Smooth muscle cell (in vitro differentiated cells): ENCODE data around the gene AKAP8. TPM values are rescaled to one million over a fixed set of nuclear protein-coding genes. Genes with fewer than 3 reads are reported as not detected.
"Not testable (repeated sequence)": the region's sequence is repeated elsewhere in the genome, so short reads cannot be mapped to it uniquely, and the experiment has no call there.

Experiments
- DNase-seq: peaks from one replicate; lab custom pipeline; 2025; ENCODE audit not compliant: unreplicated experiment; lab: John Stamatoyannopoulos, UW
- H2AFZ ChIP-seq: fragments of 200-600 bp; sonication (generic); 2 replicates; pipeline ENCODE4 v1.6.0; 2016; ENCODE audit warnings: antibody characterized with exemption, low read depth, mild to moderate bottlenecking
- H3F3A ChIP-seq: fragments of 200-600 bp; sonication (generic); 2 replicates; pipeline ENCODE4 v1.6.0; 2017; ENCODE audit warnings: antibody characterized with exemption, low read depth
- H3K27ac ChIP-seq: fragments of 200-600 bp; sonication (generic); 2 replicates; pipeline ENCODE4 v1.5.1; 2016; ENCODE audit warnings: low read depth, mild to moderate bottlenecking
- H3K27me3 ChIP-seq: fragments of 200-600 bp; sonication (generic); 2 replicates; pipeline ENCODE4 v1.6.1; 2016; ENCODE audit warnings: low read depth, mild to moderate bottlenecking
- H3K36me3 ChIP-seq: fragments of 200-600 bp; sonication (generic); 2 replicates; pipeline ENCODE4 v1.5.1; 2016; ENCODE audit warnings: low read depth
- H3K4me1 ChIP-seq: fragments of 200-600 bp; sonication (generic); 2 replicates; pipeline ENCODE4 v1.5.1; 2016; ENCODE audit warnings: low read depth
- H3K4me2 ChIP-seq: fragments of 200-600 bp; sonication (generic); 2 replicates; pipeline ENCODE4 v1.6.0; 2016; ENCODE audit warnings: mild to moderate bottlenecking
- H3K4me3 ChIP-seq: fragments of 200-600 bp; sonication (generic); 2 replicates; pipeline ENCODE4 v1.5.1; 2016; ENCODE audit warnings: mild to moderate bottlenecking
- H3K79me2 ChIP-seq: fragments of 200-600 bp; sonication (generic); 2 replicates; pipeline ENCODE4 v1.6.0; 2016; ENCODE audit warnings: low read depth, mild to moderate bottlenecking
- H3K9ac ChIP-seq: fragments of 200-600 bp; sonication (generic); 2 replicates; pipeline ENCODE4 v1.6.0; 2016; ENCODE audit warnings: low read depth
- H3K9me3 ChIP-seq: fragments of 200-600 bp; sonication (generic); replicated peaks from 2 replicates; pipeline ENCODE4 v1.5.1; 2016; ENCODE audit warnings: low read depth
- H4K20me1 ChIP-seq: fragments of 200-600 bp; sonication (generic); 2 replicates; pipeline ENCODE4 v1.6.0; 2016; ENCODE audit warnings: low read depth
- CTCF ChIP-seq: fragments of 200-600 bp; sonication (generic); IDR thresholded peaks from 2 replicates; pipeline ENCODE4 v1.5.1; 2017; ENCODE audit warnings: borderline replicate concordance, mild to moderate bottlenecking, antibody characterized with exemption; ENCODE audit not compliant: insufficient read depth, poor library complexity, severe bottlenecking
- WGBS: methylation state at CpG from one replicate; pipeline ENCODE4 v1.1.7; 2016; ENCODE audit warnings: low lambda C conversion rate; 5-methylcytosine and 5-hydroxymethylcytosine counted together
- polyA plus RNA-seq: library from polyadenylated mRNA; unstranded; fragments of >200 nt; fragmentation: Nextera tagmentation; extraction: Ambion mirVana; gene quantifications from 2 replicates; pipeline ENCODE4 v1.2.1, GENCODE V29; 2016
- total RNA-seq: library from RNA; depleted of rRNA; stranded (reverse); fragments of >200 nt; gene quantifications from 2 replicates; pipeline ENCODE4 v1.2.3, GENCODE V29; 2014

AKAP8 gene
- total and polyA plus RNA-seq, 2 experiments from 2014 or later: 12.0 to 19.1 TPM

- Histone ChIP-seq H3K4me3 (no peak overlapping the region), H3K79me2 (no peaks in the 10 kb centered on the region), H4K20me1 (peaks cover 15% of the 10 kb centered on the region), H2AFZ (no peak overlapping the region), H3K9me3 (no peaks in the 10 kb centered on the region), H3K9ac (no peak overlapping the region), H3F3A (peaks cover 13% of the 10 kb centered on the region), H3K4me1 (no peaks in the 10 kb centered on the region), H3K27ac (no peak overlapping the region), H3K4me2 (no peak overlapping the region), H3K27me3 (no peaks in the 10 kb centered on the region), H3K36me3 (no peaks in the 10 kb centered on the region)
- DNase-seq: no peak
- 95% methylated on average over 27 of the region's 27 CpGs for WGBS
- no peak for TF ChIP-seq CTCF
Measured at GRCh38 chr19:15354566-15355296, 24.9 kb downstream of the AKAP8 start.

- no peak overlapping the region for H3K9ac ChIP-seq
- no peaks in the 10 kb centered on the region for H3K36me3 ChIP-seq
- no peaks in the 10 kb centered on the region for H3K9me3 ChIP-seq
- no peak for TF ChIP-seq CTCF
- H3K27me3 ChIP-seq: no peaks in the 10 kb centered on the region
- no peak overlapping the region for H3K4me3 ChIP-seq
- H3K27ac ChIP-seq: no peak overlapping the region
- no peaks in the 10 kb centered on the region for H3K4me1 ChIP-seq
- peaks cover 6% of the 10 kb centered on the region for H4K20me1 ChIP-seq
- H3K79me2 ChIP-seq: no peaks in the 10 kb centered on the region
- no peak overlapping the region for H2AFZ ChIP-seq
- 92% methylated on average over 4 of the region's 4 CpGs for WGBS
- no peak overlapping the region for H3K4me2 ChIP-seq
- DNase-seq: no peak
- H3F3A ChIP-seq: peaks cover 10% of the 10 kb centered on the region
Measured at GRCh38 chr19:15353908-15354307, 25.7 kb downstream of the AKAP8 start.

GRCh38 chr19:15352535-15352934 is 27.1 kb downstream of the AKAP8 start:
- H3K4me3 ChIP-seq, H3F3A ChIP-seq, H3K27ac ChIP-seq, DNase-seq, H4K20me1 ChIP-seq, H3K27me3 ChIP-seq, H2AFZ ChIP-seq, H3K9ac ChIP-seq, H3K79me2 ChIP-seq, H3K4me2 ChIP-seq, H3K9me3 ChIP-seq, H3K4me1 ChIP-seq, H3K36me3 ChIP-seq: not testable (repeated sequence)
- WGBS: 96% methylated on average over 8 of the region's 8 CpGs

GRCh38 chr19:15341328-15341727 is 38.3 kb downstream of the AKAP8 start:
- H3K4me1 ChIP-seq, H3K4me3 ChIP-seq, H3K27ac ChIP-seq, H3K9me3 ChIP-seq, DNase-seq, H2AFZ ChIP-seq, H3F3A ChIP-seq, H3K9ac ChIP-seq, H3K4me2 ChIP-seq, H3K27me3 ChIP-seq, H3K36me3 ChIP-seq: not testable (repeated sequence)
- 97% methylated on average over 11 of the region's 11 CpGs for WGBS
- Histone ChIP-seq H4K20me1 (peaks cover 13% of the 10 kb centered on the region), H3K79me2 (peaks cover 23% of the 10 kb centered on the region)
